NOMO-1 treated with dmso at 0.1 percent for 144 hours (cell line): Measurements from ENCODE around the gene TTLL8.

Source experiments
- DNase-seq: peaks from one replicate; lab custom pipeline; 2025; ENCODE audit not compliant: unreplicated experiment; lab: John Stamatoyannopoulos, UW

TTLL8 gene

DNA sequence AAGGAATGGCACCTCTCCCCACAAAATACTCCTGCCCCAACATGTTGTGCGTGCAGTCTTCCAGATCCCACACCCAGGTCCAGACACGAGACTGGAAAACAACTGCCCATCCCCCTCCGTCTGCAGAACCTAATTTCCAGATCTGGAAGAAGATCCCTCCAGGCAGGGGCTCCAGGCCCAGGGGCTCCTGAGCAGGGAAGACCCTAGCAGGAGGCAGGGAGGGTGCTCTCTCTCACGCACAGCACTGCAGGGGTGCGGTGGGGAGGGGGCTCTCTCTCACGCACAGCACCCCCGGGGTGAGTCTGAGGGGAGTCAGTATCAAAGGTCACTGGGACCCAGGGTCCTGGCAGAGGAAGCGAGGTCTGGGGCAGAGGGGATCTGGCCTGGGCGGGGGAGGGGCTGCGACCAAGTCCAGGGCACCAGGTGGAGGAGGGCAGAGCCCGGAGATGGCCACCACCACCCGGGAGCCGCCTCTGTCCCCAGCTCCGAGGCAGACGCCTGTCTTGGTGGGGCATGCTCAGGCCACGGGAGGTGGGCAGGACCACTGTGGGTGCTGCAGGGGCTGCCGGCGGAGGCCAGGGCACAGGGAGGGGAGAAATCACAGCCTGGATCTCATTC is 25.5 kb upstream of the TTLL8 start:
- DNase-seq, result no peak

DNA sequence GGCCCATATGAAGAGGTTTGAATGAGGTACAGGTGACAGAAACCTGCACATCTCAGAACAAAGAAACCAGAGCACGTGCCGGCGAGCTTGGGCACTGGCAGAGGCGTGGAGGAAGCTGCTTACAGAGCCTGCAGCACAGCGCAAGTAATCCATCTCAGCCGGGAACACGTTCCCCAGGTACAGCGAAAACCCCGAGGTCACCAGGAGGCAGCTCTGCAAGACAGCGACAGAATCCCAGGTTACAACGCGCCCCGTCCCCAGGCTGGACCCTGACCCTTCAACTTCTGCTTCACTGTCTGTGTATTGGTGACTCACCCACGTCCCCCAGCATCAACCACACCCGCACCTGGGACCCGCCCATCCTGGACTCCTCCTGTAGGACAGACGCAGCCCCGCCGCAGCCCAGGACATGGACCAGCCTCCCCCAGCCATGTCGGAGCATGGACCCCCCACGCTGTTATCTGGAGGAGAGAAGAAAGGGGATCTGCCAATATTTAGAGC is 24.9 kb upstream of the TTLL8 start:
- no peak for DNase-seq

DNA sequence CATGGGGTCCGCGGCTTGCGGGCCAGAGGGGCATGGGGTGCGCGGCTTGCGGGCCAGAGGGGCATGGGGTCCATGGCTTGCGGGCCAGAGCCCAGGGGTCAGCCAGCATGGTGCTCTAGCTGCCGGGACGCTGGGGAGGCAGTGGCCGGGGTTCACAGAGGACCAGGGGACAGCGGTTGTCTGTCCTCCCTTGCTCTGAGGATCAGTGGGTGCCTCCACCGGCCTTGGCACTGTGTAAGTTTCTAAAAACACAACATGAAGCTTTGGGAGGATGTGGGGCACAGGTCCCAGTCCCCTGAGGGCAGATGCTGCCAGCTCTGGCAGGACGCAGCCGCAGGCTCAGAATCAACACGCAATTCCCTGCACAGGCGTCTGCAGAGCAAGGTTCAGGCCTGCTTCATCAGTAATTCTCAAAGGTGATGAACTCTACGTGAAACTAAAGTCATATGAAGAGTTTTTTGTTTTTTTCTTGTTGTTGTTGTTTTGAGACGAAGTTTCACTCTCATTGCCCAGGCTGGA is 24.2 kb upstream of the TTLL8 start:
- no peak for DNase-seq

DNA sequence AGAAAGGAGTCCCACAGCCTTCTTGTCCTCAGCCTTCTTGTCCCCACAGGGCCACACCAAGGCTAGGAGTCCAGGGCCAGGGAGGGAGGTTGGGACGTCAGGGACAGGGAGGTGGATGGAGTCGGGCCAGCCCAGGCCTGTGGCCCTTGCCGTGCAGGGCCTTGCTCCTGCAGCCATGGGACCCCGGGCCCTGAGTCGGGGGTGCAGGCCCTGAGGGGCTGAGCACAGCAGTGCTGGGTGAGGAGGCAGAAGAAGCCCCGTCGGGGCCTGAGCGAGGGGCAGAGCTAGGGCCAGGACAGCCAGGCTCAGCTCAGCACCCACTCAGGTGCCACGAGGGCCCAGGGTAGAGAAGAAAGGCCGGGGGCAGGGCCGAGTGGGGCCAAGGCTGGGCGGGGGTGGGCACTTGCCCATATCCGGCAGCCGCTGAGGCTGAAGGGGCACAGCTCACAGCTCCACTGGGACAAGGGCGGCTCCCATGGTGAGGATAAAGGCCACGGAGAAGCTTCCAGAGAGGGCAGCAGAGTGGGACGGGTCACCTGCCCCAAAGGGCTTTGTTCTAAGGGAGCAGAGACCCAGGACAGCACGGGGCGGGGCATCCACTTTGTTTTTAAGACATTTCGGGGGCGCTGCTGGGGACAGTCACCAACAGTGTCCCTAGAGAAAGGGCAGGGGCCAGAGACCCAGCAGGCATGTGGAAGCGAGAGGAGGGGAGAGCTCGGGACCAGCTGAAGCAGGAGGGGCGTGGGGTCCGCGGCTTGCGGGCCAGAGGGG is 23.5 kb upstream of the TTLL8 start:
- no peak for DNase-seq

DNA sequence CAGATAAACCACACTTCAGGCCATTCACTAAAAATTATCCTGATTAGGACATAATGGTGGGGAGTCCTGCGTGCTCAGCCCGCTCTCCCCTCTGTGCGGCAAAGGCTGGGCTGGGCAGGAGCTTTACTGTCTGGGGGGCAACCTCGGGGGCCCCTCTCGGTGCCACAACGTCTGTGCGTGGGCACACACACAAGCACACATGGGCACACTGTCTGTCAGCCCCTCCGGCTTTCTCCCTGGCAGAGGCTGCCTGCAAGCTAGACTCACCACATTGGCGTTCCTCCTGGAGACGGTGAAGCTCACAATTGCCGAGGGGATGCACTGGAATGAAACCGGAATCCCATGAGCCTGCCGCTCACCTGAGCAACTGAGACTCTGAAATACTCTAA is 22.0 kb upstream of the TTLL8 start:
- DNase-seq, result no peak

DNA sequence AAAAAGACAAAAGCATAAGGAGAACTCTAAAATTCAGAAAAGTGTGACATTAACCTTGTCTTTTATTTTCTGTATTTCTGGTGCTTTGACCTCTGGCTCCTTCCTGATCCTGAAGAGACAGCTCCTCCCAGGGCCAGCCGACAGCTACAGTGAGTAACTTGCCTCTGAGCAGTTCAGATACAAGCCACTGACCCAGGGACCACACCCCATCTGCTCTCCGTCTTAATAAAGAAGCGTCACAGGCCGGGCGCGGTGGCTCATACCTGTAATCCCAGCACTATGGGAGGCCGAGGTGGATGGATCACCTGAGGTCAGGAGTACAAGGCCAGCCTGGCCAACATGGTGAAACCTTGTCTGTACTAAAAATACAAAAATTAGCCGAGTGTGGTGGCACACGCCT is 20.7 kb upstream of the TTLL8 start:
- DNase-seq, result no peak

DNA sequence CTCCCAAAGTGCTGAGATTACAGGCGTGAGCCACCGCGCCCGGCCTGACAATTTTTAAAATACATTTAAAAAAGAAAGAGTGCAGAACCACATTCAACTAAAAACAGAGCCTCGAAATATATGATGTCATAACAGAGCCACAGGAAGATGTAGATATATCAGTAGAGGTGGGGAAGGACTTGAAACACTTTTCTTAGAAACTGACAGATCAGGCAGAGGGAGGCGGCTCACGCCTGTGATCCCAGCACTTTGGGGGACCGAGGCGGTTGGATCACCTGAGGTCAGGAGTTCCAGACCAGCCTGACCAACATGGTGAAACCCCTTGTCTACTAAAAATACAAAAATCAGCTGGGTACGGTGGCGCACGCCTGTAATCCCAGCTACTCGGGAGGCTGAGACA is 20.1 kb upstream of the TTLL8 start:
- DNase-seq, result no peak

DNA sequence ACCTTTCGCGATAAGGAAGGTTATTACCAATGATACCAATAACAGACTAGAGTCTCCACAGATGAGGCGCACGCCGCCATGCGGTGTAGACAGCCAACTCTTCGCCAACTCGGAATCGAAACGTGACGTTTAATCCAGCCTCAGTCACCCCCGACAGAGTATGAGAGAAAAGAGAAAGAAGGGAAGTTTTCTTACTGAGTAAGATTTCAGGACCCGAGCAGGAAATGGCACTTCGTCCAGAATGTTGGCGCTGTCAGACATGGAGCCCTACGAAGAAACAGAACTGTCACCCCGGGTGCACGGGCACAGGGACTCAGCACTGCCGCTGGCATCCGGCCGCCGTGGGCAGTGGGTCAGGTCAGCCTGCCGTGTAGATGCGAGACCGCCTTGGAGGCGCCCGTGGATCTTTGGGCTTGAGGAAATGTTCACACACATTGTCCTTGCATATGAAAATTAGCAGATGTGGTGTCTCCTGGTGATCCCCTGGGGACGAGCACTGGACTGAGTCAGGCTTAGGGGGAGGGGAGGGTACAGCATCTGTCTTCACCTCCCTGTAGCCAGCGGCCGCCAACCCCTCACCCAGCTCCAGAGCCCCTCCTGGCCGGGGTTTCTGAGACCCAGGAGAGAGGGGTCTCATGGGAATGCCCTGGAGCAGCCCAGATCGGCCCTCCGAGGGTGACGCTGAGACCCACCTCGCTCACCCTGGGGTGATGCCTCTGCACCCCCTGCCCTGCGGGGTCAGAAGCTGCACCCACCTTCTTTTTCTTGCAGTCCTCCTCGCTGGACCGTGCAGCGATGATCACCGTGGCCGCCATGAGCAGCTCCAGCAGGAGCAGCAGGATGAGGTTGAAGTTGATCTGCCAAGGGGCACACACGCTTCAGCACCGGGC is 18.8 kb upstream of the TTLL8 start:
- no peak for DNase-seq

DNA sequence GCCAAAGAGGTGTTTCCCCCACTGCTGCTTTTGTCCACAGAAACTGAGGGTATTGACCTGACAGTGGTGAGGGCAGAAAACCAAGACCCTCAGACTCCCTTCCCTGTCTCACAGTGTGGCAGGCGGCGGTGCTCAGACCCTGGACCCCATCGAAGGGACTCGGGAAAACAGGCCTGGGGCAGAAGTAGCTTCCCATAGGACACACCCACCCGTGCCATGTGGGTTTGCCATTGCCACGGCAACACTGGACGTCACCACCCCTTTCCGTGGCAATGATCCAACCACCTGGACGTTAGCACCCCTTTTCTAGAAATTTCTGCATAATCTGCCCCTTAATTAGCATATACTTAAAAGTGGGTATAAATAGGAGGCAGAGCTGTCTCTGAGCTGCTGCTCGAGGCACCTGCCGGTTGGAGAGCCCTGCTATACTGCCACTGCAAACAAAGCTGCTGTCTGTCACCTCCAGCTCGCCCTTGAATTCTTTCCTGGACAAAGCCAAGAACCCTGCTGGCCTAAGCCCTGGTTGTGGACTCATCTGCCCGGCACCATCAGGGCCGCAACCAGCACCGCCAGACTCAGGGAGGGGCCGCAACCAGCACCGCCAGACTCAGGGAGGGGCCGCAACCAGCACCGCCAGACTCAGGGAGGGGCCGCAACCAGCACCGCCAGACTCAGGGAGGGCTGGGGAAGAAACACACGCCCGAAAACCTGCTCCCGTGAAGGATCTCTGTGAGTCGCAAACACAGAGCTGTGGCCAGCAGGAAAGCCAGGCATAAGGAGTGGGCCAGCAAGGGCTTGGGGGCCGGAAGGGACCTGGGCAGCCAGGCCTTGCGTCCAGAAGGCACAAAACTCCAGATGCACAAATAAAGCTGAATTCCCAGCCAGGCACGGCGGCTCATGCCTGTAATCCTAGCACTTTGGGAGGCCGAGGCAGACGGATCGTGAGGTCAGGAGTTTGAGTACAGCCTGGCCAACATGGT is 16.7 kb upstream of the TTLL8 start:
- DNase-seq, result no peak

DNA sequence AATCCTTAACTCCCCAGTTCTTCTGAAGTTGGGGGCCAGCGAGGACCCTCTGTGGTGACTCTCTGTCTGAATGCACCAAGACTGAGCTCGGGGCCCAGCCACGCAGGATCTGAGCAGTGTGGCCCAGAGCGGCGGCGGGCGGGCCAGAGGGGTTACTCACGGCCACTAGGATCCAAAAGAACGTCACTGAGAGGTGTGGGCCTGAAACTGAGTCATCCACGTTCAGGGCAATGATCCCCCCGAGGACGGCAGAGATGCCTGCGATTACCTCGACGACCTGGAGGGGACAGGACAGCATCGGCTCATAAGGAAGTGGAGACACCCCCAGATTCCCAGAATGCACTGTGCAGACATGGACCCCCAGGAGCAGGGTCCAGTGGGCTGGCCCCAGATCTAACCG is 16.0 kb upstream of the TTLL8 start:
- no peak for DNase-seq

DNA sequence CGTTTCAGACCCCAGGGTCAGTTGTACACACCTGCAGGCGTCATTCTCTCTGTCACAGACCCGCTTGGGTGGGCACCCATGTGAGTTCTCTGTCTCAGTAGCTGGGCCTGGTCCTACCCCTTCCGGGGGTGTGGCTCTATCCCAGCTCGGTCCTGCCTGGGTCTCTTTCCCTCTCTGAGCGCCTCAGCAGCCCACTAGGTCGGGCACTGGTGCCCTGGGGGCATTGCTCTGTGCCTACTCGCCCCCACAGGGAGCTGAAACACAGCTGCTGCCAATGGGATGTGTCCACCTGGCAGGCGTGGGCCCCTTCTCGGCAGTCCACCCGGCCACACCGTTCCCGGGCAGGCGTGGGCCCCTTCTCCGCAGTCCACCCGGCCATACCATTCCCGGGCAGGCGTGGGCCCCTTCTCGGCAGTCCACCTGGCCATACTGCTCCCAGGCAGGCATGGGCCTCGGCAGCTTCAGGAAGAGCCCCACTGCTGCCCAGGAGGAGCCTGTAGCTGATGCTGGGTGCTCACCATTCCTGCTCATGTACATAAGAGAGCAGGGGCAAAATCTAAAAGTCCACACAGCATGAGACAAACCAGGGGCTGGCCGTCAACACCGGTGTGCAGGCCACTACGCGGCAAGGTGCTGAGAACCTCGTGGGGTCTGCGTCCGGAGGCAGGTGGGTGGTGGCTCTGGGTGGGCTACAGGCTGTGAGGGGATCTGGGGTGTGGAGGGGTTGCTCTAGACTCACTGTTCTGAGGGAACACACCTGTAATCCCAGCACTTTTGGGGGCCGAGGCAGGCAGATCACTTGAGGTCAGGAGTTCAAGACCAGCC is 14.8 kb upstream of the TTLL8 start:
- no peak for DNase-seq

DNA sequence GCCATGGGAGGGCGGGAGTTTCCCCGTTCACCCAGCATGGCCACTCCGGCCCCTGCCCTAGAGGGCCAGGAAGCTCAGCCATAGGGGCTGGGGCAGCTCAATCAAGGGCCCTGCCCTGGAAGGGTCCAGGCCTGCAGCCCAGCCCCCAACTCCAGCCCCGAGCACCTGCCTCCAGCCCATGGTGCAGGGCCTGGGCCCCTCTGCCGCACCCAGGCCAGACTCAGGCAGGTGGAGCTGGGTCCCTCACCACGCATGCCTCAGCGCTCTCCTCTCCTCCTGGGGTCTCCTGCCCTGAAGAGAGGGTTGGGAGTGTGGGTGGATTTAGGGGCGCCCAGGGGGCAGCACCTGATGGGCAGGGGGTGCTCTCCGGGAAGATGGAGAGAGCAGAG is 14.1 kb upstream of the TTLL8 start:
- DNase-seq, result no peak

DNA sequence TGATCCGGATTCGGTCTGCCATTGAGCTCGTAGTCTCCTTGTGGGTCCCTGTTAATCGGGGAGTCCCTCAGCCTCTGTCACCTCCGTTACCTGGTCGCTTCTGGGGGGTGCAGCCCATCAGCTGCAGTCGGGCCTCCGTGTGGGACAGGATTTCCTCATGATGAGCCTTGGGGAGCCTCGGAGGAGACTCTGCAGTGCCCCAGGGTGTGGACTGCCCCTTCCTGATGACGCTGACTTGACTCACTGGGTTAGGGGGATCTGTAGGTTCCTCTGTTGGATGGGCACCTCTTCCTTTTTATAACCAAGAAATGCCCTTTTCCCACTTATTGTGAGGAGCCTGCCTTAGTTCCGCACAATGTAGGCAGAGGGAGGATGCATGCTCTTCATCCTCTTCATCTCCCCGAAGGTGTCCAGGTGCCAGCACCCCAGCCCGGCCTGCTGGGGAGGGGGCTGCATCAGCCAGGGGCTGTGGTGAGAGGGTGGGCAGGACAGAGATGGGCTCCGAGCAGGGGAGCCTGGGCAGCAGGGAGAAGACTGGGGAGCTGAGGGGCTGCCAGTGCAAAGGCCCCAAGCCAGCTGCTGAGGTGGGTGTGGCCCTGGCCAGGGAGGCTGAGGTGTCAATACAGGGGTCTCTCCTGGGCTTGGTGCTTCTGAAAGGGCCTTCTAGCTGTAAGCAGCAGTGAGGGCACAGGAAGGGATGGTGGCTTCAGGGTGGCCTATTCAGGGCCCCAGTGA is 13.5 kb upstream of the TTLL8 start:
- no peak for DNase-seq

DNA sequence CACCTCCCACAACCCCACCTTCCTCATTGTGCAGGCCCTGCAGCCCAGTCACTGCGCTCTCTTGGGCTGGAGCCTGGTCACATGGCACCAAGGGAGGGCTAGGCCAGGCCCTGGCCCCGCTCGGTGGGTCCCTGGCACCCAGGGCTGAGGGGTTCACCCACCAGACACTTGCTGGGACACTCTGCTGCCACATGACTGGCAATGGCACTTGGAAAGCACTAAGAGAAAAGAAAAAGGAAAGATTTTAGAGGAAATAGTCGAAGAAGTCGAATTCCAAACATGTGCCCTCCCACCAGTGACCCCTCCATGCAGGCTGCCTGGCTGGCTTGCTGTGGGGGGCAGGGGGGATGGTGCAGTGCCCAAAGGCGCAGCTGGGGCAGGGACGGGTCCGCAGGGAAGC is 12.3 kb upstream of the TTLL8 start:
- no peak for DNase-seq

DNA sequence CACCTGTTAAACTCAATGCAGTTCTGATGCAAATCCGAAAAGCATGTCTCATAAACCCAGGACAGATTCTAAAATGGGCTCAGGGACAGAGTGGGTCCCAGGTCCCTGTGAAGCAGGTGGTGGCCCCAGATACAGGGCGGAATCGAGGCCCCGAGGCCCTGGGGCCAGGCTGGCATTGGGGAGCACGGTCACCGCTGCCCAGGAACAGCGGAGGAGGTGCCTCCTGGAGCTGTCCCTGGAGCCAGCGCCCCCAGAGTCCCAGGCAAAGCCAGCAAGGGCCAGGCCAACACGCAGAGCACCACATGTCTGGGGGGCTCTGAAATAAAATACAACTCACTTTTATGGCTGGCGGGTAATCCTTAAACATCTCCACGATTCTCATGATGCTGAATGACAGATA is 10.0 kb upstream of the TTLL8 start:
- no peak for DNase-seq

DNA sequence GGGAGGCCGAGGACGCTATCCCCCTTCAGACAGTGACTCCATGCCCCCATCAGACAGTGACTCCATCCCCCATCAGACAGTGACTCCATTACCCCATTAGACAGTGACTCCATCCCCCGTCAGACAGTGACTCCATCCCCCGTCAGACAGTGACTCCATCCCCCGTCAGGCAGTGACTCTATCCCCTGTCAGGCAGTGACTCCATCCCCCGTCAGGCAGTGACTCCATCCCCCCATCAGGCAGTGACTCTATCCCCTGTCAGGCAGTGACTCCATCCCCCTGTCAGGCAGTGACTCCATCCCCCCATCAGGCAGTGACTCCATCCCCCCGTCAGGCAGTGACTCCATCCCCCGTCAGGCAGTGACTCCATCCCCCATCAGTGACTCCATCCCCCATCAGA is 9.1 kb upstream of the TTLL8 start:
- no peak for DNase-seq

DNA sequence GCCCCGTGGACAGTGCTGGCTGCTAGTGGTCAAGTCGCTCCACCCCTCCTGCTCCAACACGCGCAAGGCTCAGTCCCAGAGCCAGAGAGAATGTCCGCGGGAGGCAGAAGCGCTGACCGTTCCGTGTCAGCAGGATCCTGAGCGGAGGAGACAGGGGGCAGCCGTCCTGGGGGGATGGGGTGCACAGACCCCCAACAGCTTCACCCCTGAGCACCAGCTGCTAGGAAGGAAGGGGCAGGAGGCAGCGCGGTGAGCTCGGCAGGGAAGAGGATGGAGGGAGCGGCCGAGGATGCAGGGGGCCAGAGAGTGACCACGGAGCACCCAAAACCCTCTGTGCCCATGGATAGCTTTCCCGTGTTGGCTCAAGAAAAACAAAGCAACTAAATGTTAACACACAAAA is 6.4 kb upstream of the TTLL8 start:
- no peak for DNase-seq

DNA sequence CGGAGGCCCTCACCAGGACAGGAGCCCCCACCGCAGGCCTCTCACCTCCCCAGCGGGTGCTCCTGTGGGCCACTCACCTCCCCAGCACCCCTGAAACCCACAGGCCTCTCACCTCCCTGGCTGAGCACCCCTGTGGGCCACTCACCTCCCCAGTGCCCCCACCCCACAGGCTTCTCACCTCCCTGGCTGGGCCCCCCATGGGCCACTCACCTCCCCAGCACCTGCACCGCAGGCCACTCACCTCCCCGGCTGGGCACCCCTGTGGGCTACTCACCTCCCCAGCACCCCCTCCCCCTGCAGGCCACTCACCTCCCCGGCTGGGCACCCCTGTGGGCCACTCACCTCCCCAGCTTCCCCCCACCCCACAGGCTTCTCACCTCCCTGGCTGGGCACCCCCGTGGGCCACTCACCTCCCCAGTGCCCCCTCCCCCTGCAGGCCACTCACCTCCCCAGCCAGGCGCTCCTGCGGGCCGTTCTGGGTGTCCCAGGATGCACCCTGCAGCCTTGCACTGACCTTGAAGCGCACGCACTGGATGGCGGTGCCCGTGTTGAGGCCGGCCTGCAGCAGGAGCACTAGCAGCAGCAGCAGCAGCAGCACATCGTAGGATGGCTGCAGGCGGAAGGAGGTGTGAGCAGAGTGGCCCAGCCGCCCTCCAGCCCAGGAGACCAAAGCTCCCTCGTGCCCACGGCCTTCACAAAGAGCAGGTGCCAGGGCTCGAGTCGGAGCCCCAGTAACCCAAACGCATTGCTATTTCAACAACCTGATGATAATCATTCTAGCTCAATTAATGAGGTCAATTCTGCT is 5.7 kb upstream of the TTLL8 start:
- no peak for DNase-seq
